KMS-11 (cell line): Measurements from ENCODE around the gene AGAP3.
A peak's percentile ranks its signal among the peaks of the same experiment; 100 is the strongest.

ENCODE experiments used
- H2AFZ ChIP-seq: fragments of 200-600 bp; sonication (generic); 2 replicates; pipeline ENCODE4 v1.6.1; 2016; ENCODE audit warnings: antibody characterized with exemption, mixed run types, low read depth
- H3K27ac ChIP-seq: fragments of 200-600 bp; sonication (generic); 2 replicates; pipeline ENCODE4 v1.6.1; 2016; ENCODE audit warnings: mild to moderate bottlenecking, mixed run types
- H3K27me3 ChIP-seq: fragments of 200-600 bp; sonication (generic); 2 replicates; pipeline ENCODE4 v1.6.1; 2017; ENCODE audit warnings: mild to moderate bottlenecking, low read depth, mixed run types, moderate library complexity; ENCODE audit not compliant: insufficient read depth
- H3K36me3 ChIP-seq: fragments of 200-600 bp; sonication (generic); 2 replicates; pipeline ENCODE4 v1.6.1; 2017; ENCODE audit warnings: mild to moderate bottlenecking, mixed run types; ENCODE audit not compliant: insufficient read depth
- H3K4me1 ChIP-seq: fragments of 200-600 bp; sonication (generic); 2 replicates; pipeline ENCODE4 v1.6.1; 2016; ENCODE audit warnings: mild to moderate bottlenecking, low read depth, mixed run types; ENCODE audit not compliant: poor library complexity, severe bottlenecking
- H3K4me2 ChIP-seq: fragments of 200-600 bp; sonication (generic); 2 replicates; pipeline ENCODE4 v1.7.0; 2016; ENCODE audit warnings: mild to moderate bottlenecking, mixed run types
- H3K4me3 ChIP-seq: fragments of 200-600 bp; sonication (generic); IDR thresholded peaks from 2 replicates; pipeline ENCODE4 v1.6.1; 2017; ENCODE audit warnings: low read depth, low read length, mixed read lengths; ENCODE audit not compliant: insufficient read depth
- H3K79me2 ChIP-seq: fragments of 200-600 bp; sonication (generic); 2 replicates; pipeline ENCODE4 v1.6.1; 2016; ENCODE audit warnings: low read depth, mixed run types; ENCODE audit not compliant: insufficient read depth
- H3K9ac ChIP-seq: fragments of 200-600 bp; sonication (generic); 2 replicates; pipeline ENCODE4 v1.6.1; 2016; ENCODE audit warnings: mild to moderate bottlenecking, mixed run types
- H4K20me1 ChIP-seq: fragments of 200-600 bp; sonication (generic); 2 replicates; pipeline ENCODE4 v1.6.1; 2016; ENCODE audit warnings: mild to moderate bottlenecking, mixed run types; ENCODE audit not compliant: insufficient read depth
- TF ChIP-seq, protein P1 (sequence below): fragments of 200-600 bp; sonication (generic); conservative IDR thresholded peaks from 2 replicates; pipeline ENCODE4 v1.6.1; 2017; ENCODE audit warnings: low read depth, mild to moderate bottlenecking, antibody characterized with exemption, low read length, moderate library complexity, mixed read lengths

Gene AGAP3

DNA sequence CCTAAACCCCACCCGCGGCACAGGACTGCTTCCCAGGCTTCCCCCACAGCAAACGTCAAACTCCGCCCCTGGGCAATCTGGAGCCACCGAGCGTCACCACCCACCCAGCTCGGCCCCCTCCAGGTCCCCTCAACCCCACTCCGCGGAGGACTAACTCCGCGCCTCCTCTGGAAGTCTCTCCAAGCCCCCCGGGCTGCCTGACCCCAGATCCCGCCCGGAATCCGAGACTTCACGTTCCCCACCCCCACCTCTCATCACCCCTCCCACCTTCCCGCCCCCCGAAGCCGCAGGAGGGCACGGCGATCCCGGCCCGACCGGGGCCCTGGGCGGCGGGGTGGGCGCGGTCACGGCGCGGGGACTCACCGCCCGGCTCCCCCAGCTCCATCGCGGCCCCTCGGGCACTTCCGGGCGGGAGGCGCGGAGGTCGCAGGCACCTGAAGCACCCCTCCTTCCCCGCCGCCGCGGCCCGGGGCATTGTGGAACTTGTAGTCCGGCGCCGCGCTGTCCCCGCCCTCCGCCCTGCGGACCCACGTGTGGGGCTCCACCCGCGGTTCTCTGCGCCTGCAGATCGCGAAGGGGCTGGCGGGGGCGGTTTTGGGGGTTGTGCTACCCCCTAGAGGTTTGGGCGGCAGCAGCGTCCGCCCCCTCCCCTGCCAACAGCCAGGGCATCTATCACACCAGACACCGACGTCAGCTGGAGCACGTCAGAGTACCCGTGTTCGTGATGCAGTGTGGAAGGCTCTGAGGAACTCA lies 3.0 kb upstream of the AGAP3 start, which contains the start of gene TMUB1:
Gene TMUB1 (minus strand): TSS at position 423 of the 753 bp plus-strand sequence. CDS start 930 bp downstream, outside the sequence.
- peaks cover 42% of the 10 kb centered on the region for H3K79me2 ChIP-seq

DNA sequence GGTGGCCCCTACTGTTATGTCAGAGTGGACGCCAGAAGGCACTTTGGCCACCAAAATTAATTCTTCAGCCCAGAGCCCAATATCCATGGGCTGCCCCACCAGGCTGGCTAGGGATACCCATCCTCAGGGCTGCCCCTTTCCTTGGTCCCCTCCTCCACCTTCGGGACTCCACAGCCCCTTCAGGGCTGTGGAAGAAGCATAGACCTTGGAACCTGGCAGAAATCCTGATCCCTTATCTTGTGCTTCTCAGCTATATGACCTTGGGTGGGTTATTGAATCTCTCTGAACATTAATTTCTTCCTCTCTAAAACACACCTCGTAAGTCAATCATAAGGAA lies 2.5 kb upstream of the AGAP3 start:
- Histone ChIP-seq H3K27ac (no peak overlapping the region), H2AFZ (peak overlapping the region; percentile 84), H3K27me3 (no peaks in the 10 kb centered on the region), H3K79me2 (peaks cover 47% of the 10 kb centered on the region), H4K20me1 (no peaks in the 10 kb centered on the region), H3K9ac (peak overlapping the region; percentile 61; the same call in 1 of the 2 replicates), H3K4me3 (no peak overlapping the region), H3K4me1 (peaks cover 51% of the 10 kb centered on the region), H3K36me3 (no peaks in the 10 kb centered on the region), H3K4me2 (peak overlapping the region; percentile 62)
- TF ChIP-seq, protein P1, sequence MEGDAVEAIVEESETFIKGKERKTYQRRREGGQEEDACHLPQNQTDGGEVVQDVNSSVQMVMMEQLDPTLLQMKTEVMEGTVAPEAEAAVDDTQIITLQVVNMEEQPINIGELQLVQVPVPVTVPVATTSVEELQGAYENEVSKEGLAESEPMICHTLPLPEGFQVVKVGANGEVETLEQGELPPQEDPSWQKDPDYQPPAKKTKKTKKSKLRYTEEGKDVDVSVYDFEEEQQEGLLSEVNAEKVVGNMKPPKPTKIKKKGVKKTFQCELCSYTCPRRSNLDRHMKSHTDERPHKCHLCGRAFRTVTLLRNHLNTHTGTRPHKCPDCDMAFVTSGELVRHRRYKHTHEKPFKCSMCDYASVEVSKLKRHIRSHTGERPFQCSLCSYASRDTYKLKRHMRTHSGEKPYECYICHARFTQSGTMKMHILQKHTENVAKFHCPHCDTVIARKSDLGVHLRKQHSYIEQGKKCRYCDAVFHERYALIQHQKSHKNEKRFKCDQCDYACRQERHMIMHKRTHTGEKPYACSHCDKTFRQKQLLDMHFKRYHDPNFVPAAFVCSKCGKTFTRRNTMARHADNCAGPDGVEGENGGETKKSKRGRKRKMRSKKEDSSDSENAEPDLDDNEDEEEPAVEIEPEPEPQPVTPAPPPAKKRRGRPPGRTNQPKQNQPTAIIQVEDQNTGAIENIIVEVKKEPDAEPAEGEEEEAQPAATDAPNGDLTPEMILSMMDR = no peak

More for the DNA sequence above, 3.0 kb upstream of the AGAP3 start, which contains the start of gene TMUB1:
- TF ChIP-seq, protein P1 = no peak
- Histone ChIP-seq H3K27me3 (no peaks in the 10 kb centered on the region), H3K4me1 (peaks cover 48% of the 10 kb centered on the region), H3K4me2 (peak within 1 kb of the TSS; percentile 62), H3K4me3 (no peak within 1 kb of the TSS), H3K27ac (peak within 1 kb of the TSS; percentile 11), H2AFZ (peak within 1 kb of the TSS; percentile 84), H4K20me1 (no peaks in the 10 kb centered on the region), H3K36me3 (no peaks in the 10 kb centered on the region), H3K9ac (peak within 1 kb of the TSS; percentile 61; the same call in 1 of the 2 replicates)

DNA sequence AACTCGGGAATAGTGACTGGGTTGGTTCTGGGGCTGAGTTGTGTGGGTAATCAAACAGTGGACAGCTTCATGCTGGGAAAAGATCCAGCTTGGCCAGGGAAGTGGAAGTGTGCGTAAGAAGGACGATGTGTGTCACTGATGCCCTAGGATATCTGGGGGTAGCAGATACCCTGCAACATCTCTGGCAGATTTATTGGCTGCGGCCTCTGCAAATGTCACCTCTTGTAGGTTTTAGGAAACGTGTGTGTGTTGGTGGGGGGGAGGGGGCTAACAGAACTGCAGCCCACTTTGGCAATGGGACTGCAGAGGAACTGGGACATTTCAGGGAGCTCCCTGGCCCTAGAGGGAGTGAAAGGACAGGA lies 965 bp upstream of the AGAP3 start:
- Histone ChIP-seq H3K79me2 (peaks cover 48% of the 10 kb centered on the region), H3K27me3 (no peaks in the 10 kb centered on the region), H4K20me1 (no peaks in the 10 kb centered on the region), H3K4me2 (peak overlapping the region; percentile 88; the same call in 1 of the 2 replicates), H3K27ac (no peak overlapping the region), H3K36me3 (no peaks in the 10 kb centered on the region), H3K9ac (no peak overlapping the region), H3K4me1 (peaks cover 47% of the 10 kb centered on the region), H3K4me3 (no peak overlapping the region), H2AFZ (peak overlapping the region; percentile 81; the same call in 1 of the 2 replicates)
- TF ChIP-seq, protein P1 = no peak

DNA sequence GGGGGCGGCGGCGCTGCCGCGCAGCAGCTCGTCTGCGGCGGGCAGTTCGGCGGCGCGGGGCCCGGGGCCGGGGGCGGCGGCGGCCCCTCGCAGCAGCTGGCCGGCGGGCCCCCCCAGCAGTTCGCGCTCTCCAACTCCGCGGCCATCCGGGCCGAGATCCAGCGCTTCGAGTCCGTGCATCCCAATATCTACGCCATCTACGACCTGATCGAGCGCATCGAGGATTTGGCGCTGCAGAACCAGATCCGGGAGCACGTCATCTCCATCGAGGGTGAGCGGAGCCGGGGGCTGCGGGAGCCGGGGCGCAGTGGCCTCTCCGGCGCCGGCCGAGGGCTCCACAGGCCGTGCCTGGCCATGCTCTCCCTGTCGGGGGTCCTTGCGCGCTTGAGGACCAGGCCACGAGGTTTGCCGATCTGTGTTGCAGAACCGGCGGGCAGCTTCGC lies 548 bp downstream of the AGAP3 start:
- Histone ChIP-seq H3K27ac (peak overlapping the region; percentile 65), H3K9ac (peak overlapping the region; percentile 89), H3K4me3 (peak overlapping the region; percentile 22), H3K4me2 (peak overlapping the region; percentile 99), H3K4me1 (peaks cover 37% of the 10 kb centered on the region), H3K79me2 (peaks cover 60% of the 10 kb centered on the region), H3K27me3 (no peaks in the 10 kb centered on the region), H3K36me3 (no peaks in the 10 kb centered on the region; the same call in 1 of the 2 replicates), H2AFZ (peak overlapping the region; percentile 75), H4K20me1 (peaks cover 3% of the 10 kb centered on the region; the same call in 1 of the 2 replicates)
- TF ChIP-seq, protein P1 = no peak
